ENCODE measurements around the gene CCDC187.

The CCDC187 gene

DNA sequence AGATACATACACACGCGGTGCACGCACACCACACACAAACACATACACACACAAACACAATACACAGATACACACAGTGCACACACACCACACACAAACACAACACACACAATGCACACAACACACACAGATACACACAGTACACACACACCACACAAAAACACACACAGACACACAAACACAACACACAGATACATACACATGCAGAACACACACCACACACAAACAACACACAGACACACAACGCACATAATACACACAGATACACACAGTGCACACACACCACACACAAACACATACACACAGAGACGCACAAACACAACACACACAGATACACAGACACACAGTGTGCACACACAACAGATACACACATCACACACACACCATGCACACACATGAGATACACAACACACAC is 5.9 kb upstream of the CCDC187 start:
- H3K27ac ChIP-seq, result no peak overlapping the region
- ChIA-PET CTCF (interaction anchor here (1.4 kb wide), 1 partner anchor 30 kb away, joined by 5 read pairs; no protein-coding TSS in a partner anchor), POLR2A (ENCODE audit: low non-redundant PET) (no interaction called here)
- DNase-seq (ENCODE audit: low spot score), result no peak
- TF ChIP-seq, protein P1, sequence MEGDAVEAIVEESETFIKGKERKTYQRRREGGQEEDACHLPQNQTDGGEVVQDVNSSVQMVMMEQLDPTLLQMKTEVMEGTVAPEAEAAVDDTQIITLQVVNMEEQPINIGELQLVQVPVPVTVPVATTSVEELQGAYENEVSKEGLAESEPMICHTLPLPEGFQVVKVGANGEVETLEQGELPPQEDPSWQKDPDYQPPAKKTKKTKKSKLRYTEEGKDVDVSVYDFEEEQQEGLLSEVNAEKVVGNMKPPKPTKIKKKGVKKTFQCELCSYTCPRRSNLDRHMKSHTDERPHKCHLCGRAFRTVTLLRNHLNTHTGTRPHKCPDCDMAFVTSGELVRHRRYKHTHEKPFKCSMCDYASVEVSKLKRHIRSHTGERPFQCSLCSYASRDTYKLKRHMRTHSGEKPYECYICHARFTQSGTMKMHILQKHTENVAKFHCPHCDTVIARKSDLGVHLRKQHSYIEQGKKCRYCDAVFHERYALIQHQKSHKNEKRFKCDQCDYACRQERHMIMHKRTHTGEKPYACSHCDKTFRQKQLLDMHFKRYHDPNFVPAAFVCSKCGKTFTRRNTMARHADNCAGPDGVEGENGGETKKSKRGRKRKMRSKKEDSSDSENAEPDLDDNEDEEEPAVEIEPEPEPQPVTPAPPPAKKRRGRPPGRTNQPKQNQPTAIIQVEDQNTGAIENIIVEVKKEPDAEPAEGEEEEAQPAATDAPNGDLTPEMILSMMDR (conservative IDR thresholded peaks at IDR 0.05; ENCODE audit: low read depth), result no peak

GRCh38 chr9:136309101-136309801 is 5.4 kb upstream of the CCDC187 start:
- POLR2A ChIA-PET (ENCODE audit: low non-redundant PET), result no interaction called here
- CTCF ChIA-PET, result interaction anchor here (0.6 to 1.4 kb wide), 2 partner anchors 31 to 46 kb away, joined by 3 to 5 read pairs; no protein-coding TSS in a partner anchor
- no peak for DNase-seq (ENCODE audit: low spot score)
- TF ChIP-seq, protein P1 (conservative IDR thresholded peaks at IDR 0.05; ENCODE audit: low read depth), result no peak
- peak overlapping the region; percentile 17 for H3K27ac ChIP-seq

DNA sequence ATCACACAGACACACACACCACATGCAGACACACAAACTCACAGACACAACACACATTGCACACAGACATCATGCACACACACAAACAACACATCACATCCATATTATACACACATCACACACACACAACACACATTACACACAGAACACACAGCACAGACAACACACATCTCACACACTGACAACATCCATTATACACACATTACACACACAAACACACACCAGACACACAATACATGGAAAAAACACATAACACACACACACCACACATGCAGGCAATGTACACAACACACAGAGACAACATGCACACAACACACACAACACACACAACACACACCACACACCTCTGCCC is 4.8 kb upstream of the CCDC187 start:
- TF ChIP-seq, protein P1 (conservative IDR thresholded peaks at IDR 0.05; ENCODE audit: low read depth), result no peak
- ChIA-PET POLR2A (ENCODE audit: low non-redundant PET) (no interaction called here), CTCF (interaction anchor here (0.6 kb wide), 1 partner anchor 45 kb away, joined by 3 read pairs; no protein-coding TSS in a partner anchor)
- H3K27ac ChIP-seq, result no peak overlapping the region
- no peak for DNase-seq (ENCODE audit: low spot score)

- TF ChIP-seq, protein P1 (conservative IDR thresholded peaks at IDR 0.05; ENCODE audit: low read depth), result no peak
- no peak for DNase-seq (ENCODE audit: low spot score)
- H3K27ac ChIP-seq, result no peak overlapping the region
- ChIA-PET POLR2A (ENCODE audit: low non-redundant PET) (no interaction called here), CTCF (interaction anchor here (0.6 kb wide), 1 partner anchor 45 kb away, joined by 3 read pairs; no protein-coding TSS in a partner anchor)
These were observed 4.3 kb upstream of the CCDC187 start for GRCh38 chr9:136308006-136308701.

DNA sequence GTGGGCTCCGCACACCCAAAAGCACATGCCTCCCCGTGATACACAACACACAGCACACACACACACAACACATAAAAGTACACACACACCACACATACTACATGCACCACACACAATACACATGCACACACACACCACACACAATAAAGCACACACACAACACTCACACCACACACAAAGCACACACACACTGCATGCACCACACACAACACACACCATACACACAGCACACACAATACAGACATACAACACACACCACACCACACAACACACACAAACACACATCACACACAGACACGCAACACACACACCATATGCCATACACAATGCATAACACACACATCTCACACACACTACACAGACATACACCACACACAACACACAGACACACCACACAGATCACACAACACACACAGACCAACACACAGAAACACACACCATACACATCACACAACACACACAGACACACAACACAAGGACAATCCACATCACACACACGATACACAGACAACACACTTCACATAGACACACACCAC is 3.4 kb upstream of the CCDC187 start:
- TF ChIP-seq, protein P1 (conservative IDR thresholded peaks at IDR 0.05; ENCODE audit: low read depth), result no peak
- no peak for DNase-seq (ENCODE audit: low spot score)
- 0 out of 2 replicates have a peak overlapping the region, but pooled peaks have one; percentile 11 for H3K27ac ChIP-seq
- ChIA-PET CTCF (no interaction called here), POLR2A (ENCODE audit: low non-redundant PET) (no interaction called here)
